ENCODE results near the gene PRKAR1B. TPM values are rescaled to one million over a fixed set of nuclear protein-coding genes. Genes with fewer than 3 reads are reported as not detected.

The PRKAR1B gene
- 43.3 and 44.2 TPM in 2 replicates for total RNA-seq (2021)
- long read RNA-seq, transcript PRKAR1B-203 (11 exons, 1,917 nt) = major isoform, 107 of 216 reads
- long read RNA-seq, transcript PRKAR1B-201 (11 exons, 2,007 nt) = minor isoform, 8 of 216 reads
- long read RNA-seq, transcript PRKAR1B-211 (11 exons, 2,533 nt) = minor isoform, 25 of 216 reads
- long read RNA-seq, partial matches to known transcripts = 35 of 216 reads
- long read RNA-seq, other reads (novel, unspliced or antisense) = 41 of 216 reads

DNA sequence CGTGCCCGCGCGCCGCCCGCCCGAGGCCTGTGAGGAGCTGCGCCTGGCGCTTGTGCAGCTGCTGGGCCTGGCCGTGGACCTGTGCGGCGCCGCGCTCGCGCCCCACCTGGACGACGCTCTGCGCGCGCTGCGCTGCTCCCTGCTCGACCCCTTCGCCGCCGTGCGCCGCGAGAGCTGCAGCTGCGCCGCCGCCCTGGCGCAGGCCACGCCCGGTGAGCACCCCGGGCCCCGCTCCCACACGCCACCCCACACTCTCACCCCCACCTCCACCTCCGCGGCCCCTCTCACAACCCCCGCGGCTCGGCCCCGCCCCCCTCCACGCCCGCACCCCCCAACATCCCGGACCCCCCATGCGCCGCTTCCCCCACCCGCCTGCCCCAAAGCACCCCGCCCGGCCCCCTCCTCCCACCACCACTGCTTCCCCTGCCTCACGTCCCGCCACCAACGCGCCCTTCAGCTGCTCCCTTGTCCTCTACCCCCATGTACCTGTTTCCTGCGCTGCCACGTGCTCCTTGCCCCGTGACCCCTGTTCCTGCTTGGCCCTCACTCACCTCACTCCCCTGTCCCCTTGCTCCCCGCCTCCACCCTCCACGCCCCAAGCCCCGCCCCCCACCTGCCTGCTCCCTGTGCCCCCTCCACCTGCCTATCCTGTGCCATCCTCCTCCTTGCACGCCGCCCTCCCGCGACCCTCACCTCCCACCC lies at the start of gene PRKAR1B:
Gene PRKAR1B, minus strand, starts transcription at position 178 of the 702 bp plus-strand sequence. CDS start 15,776 bp downstream, outside the sequence.
- Histone ChIP-seq H4K5ac (ENCODE audit: insufficient read length, low read depth, low read length) (no peak within 1 kb of the TSS), H4K91ac (ENCODE audit: insufficient read length, low read depth, low read length) (no peak within 1 kb of the TSS), H3K27ac (ENCODE audit: insufficient read length, low read depth, low read length) (no peak within 1 kb of the TSS), H3K4me1 (ENCODE audit: insufficient read depth, low read length) (no peaks in the 10 kb centered on the region; the same call in 1 of the 2 replicates), H3K79me1 (ENCODE audit: insufficient read depth, low read depth, low read length, poor library complexity, severe bottlenecking) (no peaks in the 10 kb centered on the region), H3K4ac (ENCODE audit: low read depth, low read length) (no peak within 1 kb of the TSS), H4K8ac (replicated peaks; ENCODE audit: insufficient read length, low read depth, low read length) (no peak within 1 kb of the TSS), H3K56ac (ENCODE audit: insufficient read length, low read depth, low read length) (no peak within 1 kb of the TSS), H3K23me2 (ENCODE audit: insufficient read length, low read depth, low read length, poor library complexity, severe bottlenecking) (peaks cover 9% of the 10 kb centered on the region), H3K27me3 (ENCODE audit: insufficient read depth, low read length) (no peaks in the 10 kb centered on the region), H3K4me2 (ENCODE audit: insufficient read depth, insufficient read length, low read length) (peak within 1 kb of the TSS; percentile 38), H3K14ac (ENCODE audit: insufficient read depth, low read length) (no peak within 1 kb of the TSS; the same call in 1 of the 2 replicates), H3K18ac (ENCODE audit: insufficient read length, low read depth, low read length) (peak within 1 kb of the TSS; percentile 33), H2AFZ (ENCODE audit: low read length) (no peak within 1 kb of the TSS), H3K79me2 (ENCODE audit: insufficient read depth, low read length) (peaks cover 21% of the 10 kb centered on the region; the same call in 1 of the 2 replicates), H2BK12ac (ENCODE audit: insufficient read length, low read depth, low read length) (no peak within 1 kb of the TSS), H3T11ph (ENCODE audit: low read length) (no peak within 1 kb of the TSS), H2BK5ac (ENCODE audit: insufficient read length, low read length) (no peak within 1 kb of the TSS), H3K9ac (ENCODE audit: extremely low read depth, insufficient read length, low read length) (peak within 1 kb of the TSS; percentile 37), H2BK15ac (ENCODE audit: low read depth, low read length) (no peak within 1 kb of the TSS), H3K9me3 (ENCODE audit: control insufficient read depth, low read depth, low read length) (no peaks in the 10 kb centered on the region), H2BK120ac (ENCODE audit: low read depth, low read length, poor library complexity, severe bottlenecking) (peak within 1 kb of the TSS; percentile 83), H2AK5ac (ENCODE audit: insufficient read length, low read length) (no peak within 1 kb of the TSS), H4K20me1 (ENCODE audit: control insufficient read depth, insufficient read depth, insufficient read length) (no peaks in the 10 kb centered on the region), H2BK20ac (ENCODE audit: low read depth, low read length, poor library complexity, severe bottlenecking) (no peak within 1 kb of the TSS), H3K23ac (ENCODE audit: insufficient read length, low read depth, low read length) (no peak within 1 kb of the TSS)
- Mint-ChIP-seq H3K9me3 (peaks cover 37% of the 10 kb centered on the region in 2 experiments), H3K27ac (peak within 1 kb of the TSS in 2 of 3 experiments; percentile 55 to 81; a peak in 4 of 7 replicates), H3K4me3 (peak within 1 kb of the TSS; percentile 85 to 96), H3K4me1 (peaks cover 15 to 18% of the 10 kb centered on the region in 2 experiments), H3K36me3 (ENCODE audit: insufficient read depth in 1 of 3, low read depth in 3 of 3) (peaks cover 51 to 71% (median 54%) of the 10 kb centered on the region in 3 experiments), H3K27me3 (ENCODE audit: low read depth) (no peaks in the 10 kb centered on the region)
- no CpG with 5 or more reads among the region's 66 CpGs for WGBS (ENCODE audit: extremely low coverage, insufficient read length, low lambda C conversion rate)
- TF ChIP-seq, protein P1, sequence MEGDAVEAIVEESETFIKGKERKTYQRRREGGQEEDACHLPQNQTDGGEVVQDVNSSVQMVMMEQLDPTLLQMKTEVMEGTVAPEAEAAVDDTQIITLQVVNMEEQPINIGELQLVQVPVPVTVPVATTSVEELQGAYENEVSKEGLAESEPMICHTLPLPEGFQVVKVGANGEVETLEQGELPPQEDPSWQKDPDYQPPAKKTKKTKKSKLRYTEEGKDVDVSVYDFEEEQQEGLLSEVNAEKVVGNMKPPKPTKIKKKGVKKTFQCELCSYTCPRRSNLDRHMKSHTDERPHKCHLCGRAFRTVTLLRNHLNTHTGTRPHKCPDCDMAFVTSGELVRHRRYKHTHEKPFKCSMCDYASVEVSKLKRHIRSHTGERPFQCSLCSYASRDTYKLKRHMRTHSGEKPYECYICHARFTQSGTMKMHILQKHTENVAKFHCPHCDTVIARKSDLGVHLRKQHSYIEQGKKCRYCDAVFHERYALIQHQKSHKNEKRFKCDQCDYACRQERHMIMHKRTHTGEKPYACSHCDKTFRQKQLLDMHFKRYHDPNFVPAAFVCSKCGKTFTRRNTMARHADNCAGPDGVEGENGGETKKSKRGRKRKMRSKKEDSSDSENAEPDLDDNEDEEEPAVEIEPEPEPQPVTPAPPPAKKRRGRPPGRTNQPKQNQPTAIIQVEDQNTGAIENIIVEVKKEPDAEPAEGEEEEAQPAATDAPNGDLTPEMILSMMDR (conservative IDR thresholded peaks at IDR 0.05) = no peak
- DNase-seq = peak; percentile 62
